Stimulated activated CD8-positive, alpha-beta memory T cell treated with anti-CD3 and anti-CD28 coated beads, Interleukin-12 subunit alpha, Interleukin-12 subunit beta, amount 100 ng/mL, for 24 hours (primary cell): ENCODE measurements around the gene SCN7A.

ENCODE experiments used
- DNase-seq: peaks from one replicate; pipeline ENCODE4 v3.0.0-alpha.2; 2020; ENCODE audit errors: extremely low read depth

Gene SCN7A

DNA sequence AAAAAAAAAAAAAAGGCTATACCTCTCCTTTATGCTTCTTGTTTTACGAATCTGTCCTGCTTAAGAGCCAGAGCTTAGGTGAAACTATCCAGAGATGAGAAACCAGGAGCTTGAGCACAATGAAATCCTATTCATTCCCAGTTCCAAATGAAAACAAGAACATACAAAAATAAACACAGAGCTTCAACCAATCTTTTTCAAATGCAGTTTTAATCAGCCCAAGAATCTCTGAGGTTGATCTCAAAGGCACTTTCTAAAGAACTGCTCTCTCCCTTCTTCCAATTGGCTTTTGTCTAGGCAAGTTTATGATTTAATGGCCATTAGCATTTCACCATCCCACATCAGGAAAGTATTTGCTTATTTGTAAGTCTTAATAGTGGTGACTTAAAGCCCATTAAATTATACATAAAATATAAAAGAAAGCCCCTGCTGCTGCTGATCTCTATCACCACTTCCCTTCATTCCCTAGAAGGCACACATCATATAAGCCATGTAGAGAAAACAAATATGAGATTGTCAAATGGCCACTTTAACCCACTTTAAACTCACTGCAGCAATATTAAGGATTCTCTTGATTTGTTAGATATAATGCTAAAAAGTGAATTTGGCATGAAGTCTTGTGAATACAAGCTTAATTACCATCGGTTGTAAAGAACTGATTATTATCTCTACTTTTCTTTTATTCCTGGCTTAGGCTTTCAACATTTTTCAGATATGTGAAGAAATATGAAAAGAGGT is 89.0 kb downstream of the SCN7A start:
- no peak for DNase-seq

- no peak for DNase-seq
Measured at GRCh38 chr2:166394245-166394644, 99.8 kb downstream of the SCN7A start.

DNA sequence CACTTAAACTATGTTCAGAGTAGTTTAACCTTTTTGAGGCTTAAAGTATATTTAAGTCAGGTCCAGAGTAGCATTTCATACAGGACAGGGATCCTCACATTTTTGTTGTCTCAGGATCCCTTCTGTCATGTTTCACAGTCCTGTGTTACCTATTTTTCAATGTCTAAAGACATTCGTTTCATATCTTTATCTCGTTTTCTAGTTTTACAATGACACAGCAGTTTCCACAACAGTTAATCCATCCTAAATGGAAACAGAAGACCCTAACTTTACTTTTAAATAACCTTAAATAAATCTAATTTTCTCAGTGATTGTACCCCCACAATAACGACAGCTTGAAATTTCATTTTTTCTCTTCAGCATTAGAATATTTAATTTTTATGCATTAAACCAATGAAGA is 101.0 kb downstream of the SCN7A start:
- DNase-seq, result no peak

DNA sequence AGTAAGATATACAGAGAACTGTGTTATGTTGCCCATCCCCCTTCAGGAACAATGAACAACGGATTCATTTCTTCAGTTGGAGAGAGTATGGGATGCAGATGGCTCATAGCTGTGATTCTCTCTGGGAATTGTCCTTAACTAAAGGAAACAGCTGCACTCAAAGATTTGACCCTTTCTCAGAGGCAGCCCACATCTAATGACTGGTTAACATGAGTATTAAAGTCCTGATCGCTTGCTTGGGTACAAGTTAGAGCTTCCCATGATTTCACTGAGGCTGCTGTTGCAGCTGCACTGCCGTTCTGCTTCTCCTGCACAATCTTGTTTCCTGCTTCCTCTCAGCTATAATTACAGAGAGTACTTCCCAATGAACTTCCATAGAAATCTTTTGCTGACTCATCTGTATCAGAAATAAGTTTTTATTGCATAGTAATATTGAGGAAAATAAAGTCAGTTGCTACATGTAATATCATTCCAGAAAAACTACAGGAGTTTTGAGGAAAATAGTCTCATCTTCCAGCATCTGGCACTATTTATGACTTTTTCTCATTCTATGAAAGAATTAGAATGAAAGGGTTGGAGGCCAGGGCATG is 105.5 kb downstream of the SCN7A start:
- DNase-seq, result no peak

DNA sequence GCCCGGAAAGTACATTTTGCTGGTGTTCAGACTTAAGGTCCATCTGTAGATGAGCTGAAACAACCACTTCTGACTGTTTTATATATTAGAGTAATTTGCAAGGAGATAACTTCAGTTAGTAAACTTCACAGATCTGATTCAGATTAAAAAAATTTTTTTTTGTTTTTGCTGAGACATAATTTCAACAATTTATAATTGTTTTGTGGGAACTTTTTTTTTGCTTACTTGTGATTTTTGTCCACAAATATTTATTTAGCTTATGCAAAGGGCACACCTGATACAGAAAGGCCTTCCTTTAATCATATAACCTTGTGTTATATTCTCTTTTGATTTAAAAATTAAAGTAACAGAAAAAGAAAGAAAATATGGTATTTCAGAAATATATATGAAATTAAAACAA is 108.7 kb downstream of the SCN7A start:
- DNase-seq, result no peak

DNA sequence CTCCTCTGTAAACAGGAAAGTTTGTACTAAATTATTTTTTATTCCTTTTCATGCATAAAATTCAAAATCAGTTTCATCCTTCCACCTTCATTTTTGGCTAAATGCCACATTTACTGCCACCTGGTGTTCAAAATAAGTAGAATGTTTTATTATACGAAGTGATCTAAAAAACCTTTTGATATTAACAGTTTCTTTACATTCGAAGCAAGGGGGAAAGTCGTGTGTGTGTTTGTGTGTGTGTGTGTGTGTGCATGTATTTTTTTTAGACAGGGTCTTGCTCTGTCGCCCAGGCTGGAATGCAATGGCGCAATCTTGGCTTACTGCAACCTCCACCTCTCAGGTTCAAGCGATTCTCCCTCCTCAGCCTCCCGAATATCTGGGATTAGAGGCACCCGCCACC is 109.3 kb downstream of the SCN7A start:
- no peak for DNase-seq

GRCh38 chr2:166382448-166382847 is 111.6 kb downstream of the SCN7A start:
- no peak for DNase-seq

- DNase-seq, result no peak
Measured at GRCh38 chr2:166380615-166381014, 113.4 kb downstream of the SCN7A start.

DNA sequence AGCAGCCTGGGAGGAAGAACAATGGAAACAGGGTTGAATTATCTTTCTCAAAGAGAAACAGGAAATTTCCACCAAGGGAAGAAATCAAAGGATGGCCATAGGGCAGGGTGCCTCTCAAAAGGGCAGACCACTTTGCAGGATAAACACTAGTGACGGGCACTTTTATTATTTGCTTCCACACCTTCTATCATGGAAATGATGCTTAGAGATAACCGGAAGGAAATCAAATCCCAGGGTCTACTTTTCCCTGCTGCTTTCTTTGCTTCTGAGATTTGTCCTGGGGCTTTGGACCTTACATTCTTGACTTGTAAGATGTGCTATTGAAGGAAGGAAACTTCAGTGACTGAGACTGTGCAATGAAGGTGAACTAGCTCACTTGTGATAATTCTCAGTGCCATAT is 117.2 kb downstream of the SCN7A start:
- no peak for DNase-seq

- no peak for DNase-seq
Measured at GRCh38 chr2:166376488-166376828, 117.6 kb downstream of the SCN7A start.

GRCh38 chr2:166375736-166376487 is 118.1 kb downstream of the SCN7A start, which contains the start of gene SCN9A:
SCN9A (minus strand) TSS chr2:166375944; CDS start chr2:166311756, 64,188 bp downstream.
- DNase-seq, result no peak

GRCh38 chr2:166375195-166375735 is 118.8 kb downstream of the SCN7A start:
- DNase-seq, result no peak

DNA sequence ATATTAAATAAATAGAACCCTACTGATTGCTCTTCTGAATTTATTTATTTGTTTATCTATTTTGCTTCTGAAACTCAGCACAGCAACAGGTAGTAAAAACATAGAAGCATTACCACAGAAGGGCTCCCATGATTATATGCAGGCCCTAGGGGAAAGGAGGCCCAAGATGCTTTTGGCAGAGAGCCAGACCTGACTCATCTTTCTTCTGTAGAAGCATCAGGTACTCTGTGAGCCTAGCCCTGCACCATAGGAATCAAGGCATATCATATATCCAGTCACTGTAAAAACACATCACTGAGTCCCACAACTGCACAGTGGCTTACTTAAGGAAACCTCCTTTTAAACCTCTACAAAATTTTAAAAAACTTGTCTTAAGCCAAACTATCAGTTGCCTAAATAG is 120.1 kb downstream of the SCN7A start:
- no peak for DNase-seq

GRCh38 chr2:166373539-166373938 is 120.5 kb downstream of the SCN7A start:
- no peak for DNase-seq

- DNase-seq, result no peak
Measured at GRCh38 chr2:166373105-166373504, 120.9 kb downstream of the SCN7A start.

DNA sequence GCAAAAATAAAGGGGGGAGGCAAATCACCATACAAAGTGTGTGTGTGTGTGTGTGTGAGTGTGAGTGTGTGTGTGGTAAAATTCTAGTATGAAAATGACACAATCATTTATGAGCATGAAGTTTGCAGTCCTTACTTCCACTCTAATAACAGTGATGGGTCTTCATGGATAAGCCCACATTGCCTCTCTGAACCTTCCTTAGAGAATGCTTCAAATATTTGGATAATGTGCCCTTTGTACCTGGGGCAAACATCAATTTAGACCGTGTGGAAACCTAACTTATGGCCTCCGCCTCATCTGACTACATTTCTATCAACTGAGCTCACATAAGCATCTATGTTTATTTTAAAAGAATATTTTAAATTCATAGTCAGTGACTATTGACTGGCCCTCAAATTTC is 122.0 kb downstream of the SCN7A start:
- DNase-seq, result no peak

- no peak for DNase-seq
Measured at GRCh38 chr2:166365803-166366420, 128.1 kb downstream of the SCN7A start.

GRCh38 chr2:166365239-166365638 is 128.8 kb downstream of the SCN7A start:
- no peak for DNase-seq

- DNase-seq, result no peak
Measured at GRCh38 chr2:166364476-166365161, 129.4 kb downstream of the SCN7A start.

GRCh38 chr2:166361351-166362153 is 132.5 kb downstream of the SCN7A start:
- no peak for DNase-seq

GRCh38 chr2:166360906-166361305 is 133.1 kb downstream of the SCN7A start:
- DNase-seq, result no peak
